ENCODE data around the gene TGIF2. TPM values are rescaled to one million over a fixed set of nuclear protein-coding genes. Genes with fewer than 3 reads are reported as not detected.

Gene TGIF2
- polyA plus RNA-seq, 1 of the 3 experiments (the other 2 are of a cell fraction), result 10.8 TPM

DNA sequence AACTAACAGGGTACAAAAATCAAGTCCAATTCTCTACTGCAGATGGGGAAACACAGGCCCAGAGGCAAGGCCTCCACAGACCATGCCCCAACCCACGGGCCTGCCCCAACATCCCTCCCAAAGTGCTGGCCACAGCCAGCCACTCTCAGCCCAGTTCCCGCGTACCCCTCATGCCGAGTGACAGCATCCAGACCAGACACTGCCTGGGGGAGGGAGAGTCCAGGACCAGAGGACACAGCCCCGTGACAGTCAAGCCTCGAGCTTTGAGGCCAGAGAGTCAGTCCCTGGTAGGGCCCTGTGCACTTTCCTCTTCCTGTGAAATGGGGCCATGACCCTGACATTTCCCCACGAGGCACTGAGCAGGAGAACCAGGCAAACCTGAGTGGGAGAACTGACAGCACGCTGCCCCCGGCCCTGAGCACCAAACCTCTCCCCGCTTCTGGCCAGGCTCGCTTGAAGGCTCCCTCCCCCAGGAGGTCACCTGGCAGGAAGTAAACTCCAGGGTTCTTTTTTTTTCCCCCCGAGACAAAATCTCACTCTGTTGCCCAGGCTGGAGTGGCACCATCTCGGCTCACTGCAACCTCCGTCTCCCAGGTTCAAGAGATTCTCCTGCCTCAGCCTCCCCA lies 27.2 kb upstream of the TGIF2 start:
- Histone ChIP-seq H3K36me3 (replicated peaks in 1 of 2; ENCODE audit: control insufficient read depth in 1 of 2, insufficient read depth in 2 of 2, low read length in 1 of 2) (no peaks in the 10 kb centered on the region), H3K4me3 (ENCODE audit: low read depth in 2 of 2, low read length in 1 of 2) (no peak overlapping the region), H3K4me1 (ENCODE audit: control insufficient read depth in 1 of 2, insufficient read depth in 2 of 2, low read depth in 1 of 2, low read length in 1 of 2) (peaks cover 0 to 8% of the 10 kb centered on the region in 2 experiments; a peak in 2 of 4 replicates), H3F3A (replicated peaks; ENCODE audit: insufficient read depth) (no peaks in the 10 kb centered on the region), H3K9ac (no peak overlapping the region), H3K79me2 (ENCODE audit: insufficient read depth) (no peaks in the 10 kb centered on the region), H2AFZ (ENCODE audit: low read depth) (no peak overlapping the region), H3K9me3 (no peaks in the 10 kb centered on the region), H4K20me1 (ENCODE audit: insufficient read depth) (no peaks in the 10 kb centered on the region; the same call in 1 of the 2 replicates), H3K4me2 (no peak overlapping the region), H3K9me2 (no peaks in the 10 kb centered on the region), H3K27ac (ENCODE audit: low read depth in 2 of 2, low read length in 1 of 2) (no peak overlapping the region), H3K27me3 (ENCODE audit: insufficient read depth) (no peaks in the 10 kb centered on the region)
- ChIA-PET CTCF (interaction anchor here (0.9 to 1.5 kb wide), 3 partner anchors 46 to 107 kb away, joined by 3 to 4 read pairs (median 3); no protein-coding TSS in a partner anchor), POLR2A (no interaction called here)
- no peak for TF ChIP-seq CHD2 (IDR thresholded peaks at IDR 0.05; ENCODE audit: low read length, partially characterized antibody)
- TF ChIP-seq MXI1 (IDR thresholded peaks at IDR 0.05; ENCODE audit: low read depth, low read length), result no peak
- TF ChIP-seq RAD21 (IDR thresholded peaks at IDR 0.05; ENCODE audit: low read length), result no peak
- TF ChIP-seq, protein P1, sequence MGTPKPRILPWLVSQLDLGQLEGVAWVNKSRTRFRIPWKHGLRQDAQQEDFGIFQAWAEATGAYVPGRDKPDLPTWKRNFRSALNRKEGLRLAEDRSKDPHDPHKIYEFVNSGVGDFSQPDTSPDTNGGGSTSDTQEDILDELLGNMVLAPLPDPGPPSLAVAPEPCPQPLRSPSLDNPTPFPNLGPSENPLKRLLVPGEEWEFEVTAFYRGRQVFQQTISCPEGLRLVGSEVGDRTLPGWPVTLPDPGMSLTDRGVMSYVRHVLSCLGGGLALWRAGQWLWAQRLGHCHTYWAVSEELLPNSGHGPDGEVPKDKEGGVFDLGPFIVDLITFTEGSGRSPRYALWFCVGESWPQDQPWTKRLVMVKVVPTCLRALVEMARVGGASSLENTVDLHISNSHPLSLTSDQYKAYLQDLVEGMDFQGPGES (IDR thresholded peaks at IDR 0.05; ENCODE audit: low read depth, low read length), result no peak
- no peak for DNase-seq
- 83% methylated on average over 13 of the region's 14 CpGs for WGBS (ENCODE audit: low lambda C conversion rate)

DNA sequence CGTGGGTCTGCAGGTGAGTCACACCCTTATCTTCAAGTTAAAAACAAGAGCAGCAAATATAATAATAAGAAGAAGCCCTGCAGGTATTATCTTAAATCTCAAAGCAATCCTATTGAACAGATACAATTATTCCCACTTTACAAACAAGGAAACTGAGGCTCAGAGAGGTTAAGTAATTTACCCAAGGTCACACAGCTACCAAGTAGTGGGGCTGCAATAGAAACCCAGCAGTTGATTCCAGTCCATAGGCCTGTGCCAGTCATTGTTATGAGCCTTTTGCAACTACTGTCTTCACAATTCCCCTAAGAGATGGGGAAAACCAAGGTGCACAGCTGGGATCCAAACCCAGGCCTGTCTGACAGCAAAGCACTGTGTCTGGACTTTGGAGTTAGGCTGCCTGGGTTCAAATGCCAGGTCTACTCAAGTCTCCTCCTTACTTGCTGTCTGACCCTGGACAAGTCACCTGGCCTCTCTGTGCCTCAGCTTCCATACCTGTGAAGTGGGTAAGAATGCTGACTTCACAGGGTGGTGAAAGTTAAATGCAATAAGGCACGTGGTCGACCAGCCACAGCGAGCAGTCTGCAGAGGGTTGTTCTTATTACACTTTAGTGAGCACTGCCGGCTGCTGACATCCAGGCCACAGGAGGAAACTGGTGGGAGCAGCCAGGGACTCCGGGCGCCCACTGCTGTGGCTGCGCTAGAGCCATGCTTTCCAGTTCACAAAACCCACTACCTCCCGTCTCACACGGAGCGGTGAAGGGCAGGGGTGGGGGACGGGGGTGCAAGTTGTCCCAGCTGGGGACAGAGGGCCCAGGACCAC lies 26.0 kb upstream of the TGIF2 start:
- Histone ChIP-seq H4K20me1 (ENCODE audit: insufficient read depth) (no peaks in the 10 kb centered on the region; the same call in 1 of the 2 replicates), H3K9me2 (no peaks in the 10 kb centered on the region), H3F3A (replicated peaks; ENCODE audit: insufficient read depth) (no peaks in the 10 kb centered on the region), H2AFZ (ENCODE audit: low read depth) (no peak overlapping the region), H3K4me3 (ENCODE audit: low read depth in 2 of 2, low read length in 1 of 2) (no peak overlapping the region), H3K4me2 (no peak overlapping the region), H3K4me1 (ENCODE audit: control insufficient read depth in 1 of 2, insufficient read depth in 2 of 2, low read depth in 1 of 2, low read length in 1 of 2) (peaks cover 0 to 8% of the 10 kb centered on the region in 2 experiments; a peak in 2 of 4 replicates), H3K9ac (no peak overlapping the region), H3K36me3 (replicated peaks in 1 of 2; ENCODE audit: control insufficient read depth in 1 of 2, insufficient read depth in 2 of 2, low read length in 1 of 2) (no peaks in the 10 kb centered on the region), H3K27me3 (ENCODE audit: insufficient read depth) (no peaks in the 10 kb centered on the region), H3K79me2 (ENCODE audit: insufficient read depth) (no peaks in the 10 kb centered on the region), H3K9me3 (no peaks in the 10 kb centered on the region), H3K27ac (ENCODE audit: low read depth in 2 of 2, low read length in 1 of 2) (no peak overlapping the region)
- ChIA-PET CTCF (interaction anchor here (0.9 to 1.6 kb wide), 4 partner anchors 11 to 108 kb away, joined by 3 to 6 read pairs (median 4); no protein-coding TSS in a partner anchor), POLR2A (no interaction called here)
- no peak for DNase-seq
- TF ChIP-seq POLR2AphosphoS5 (IDR thresholded peaks at IDR 0.05; ENCODE audit: low read depth, low read length), result no peak
- TF ChIP-seq CHD2 (IDR thresholded peaks at IDR 0.05; ENCODE audit: low read length, partially characterized antibody), result no peak
- no peak for TF ChIP-seq JUND (IDR thresholded peaks at IDR 0.05)
- TF ChIP-seq EZH2phosphoT487 (IDR thresholded peaks at IDR 0.05; ENCODE audit: borderline replicate concordance, low read depth), result no peak
- TF ChIP-seq, protein P1 (IDR thresholded peaks at IDR 0.05; ENCODE audit: low read depth, low read length), result no peak
- TF ChIP-seq, protein P2, sequence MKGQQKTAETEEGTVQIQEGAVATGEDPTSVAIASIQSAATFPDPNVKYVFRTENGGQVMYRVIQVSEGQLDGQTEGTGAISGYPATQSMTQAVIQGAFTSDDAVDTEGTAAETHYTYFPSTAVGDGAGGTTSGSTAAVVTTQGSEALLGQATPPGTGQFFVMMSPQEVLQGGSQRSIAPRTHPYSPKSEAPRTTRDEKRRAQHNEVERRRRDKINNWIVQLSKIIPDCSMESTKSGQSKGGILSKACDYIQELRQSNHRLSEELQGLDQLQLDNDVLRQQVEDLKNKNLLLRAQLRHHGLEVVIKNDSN (IDR thresholded peaks at IDR 0.05; ENCODE audit: borderline replicate concordance, low read depth), result no peak
- TF ChIP-seq ELF1 (IDR thresholded peaks at IDR 0.05), result no peak
- TF ChIP-seq SIN3A (IDR thresholded peaks at IDR 0.05; ENCODE audit: borderline replicate concordance, low read depth, low read length), result no peak
- TF ChIP-seq FOSL2 (IDR thresholded peaks at IDR 0.05; ENCODE audit: borderline replicate concordance, low read depth), result no peak
- 81% methylated on average over 8 of the region's 12 CpGs for WGBS (ENCODE audit: low lambda C conversion rate)

All from SK-N-SH (cell line).